GM12873 (cell line): Measurements from ENCODE around the gene PROK2.

Source experiments
- CTCF ChIP-seq: IDR thresholded peaks from 2 replicates; pipeline ENCODE4 v1.5.1; 2012; ENCODE audit warnings: low read depth, mild to moderate bottlenecking, moderate library complexity, low read length, control low read depth; ENCODE audit not compliant: insufficient read depth; ENCODE audit errors: missing control alignments

The PROK2 gene

GRCh38 chr3:71776538-71776937 is 8.4 kb downstream of the PROK2 start:
- no peak for TF ChIP-seq CTCF

GRCh38 chr3:71771884-71772283 is 13.1 kb downstream of the PROK2 start:
- no peak for TF ChIP-seq CTCF

GRCh38 chr3:71771126-71771525 is 13.8 kb downstream of the PROK2 start:
- TF ChIP-seq CTCF = no peak

GRCh38 chr3:71763426-71763825 is 21.5 kb downstream of the PROK2 start:
- TF ChIP-seq CTCF = no peak

- no peak for TF ChIP-seq CTCF
These were observed 24.8 kb downstream of the PROK2 start for GRCh38 chr3:71760140-71760539.

- no peak for TF ChIP-seq CTCF
These were observed 25.5 kb downstream of the PROK2 start for GRCh38 chr3:71759401-71759800.

GRCh38 chr3:71758091-71758490 is 26.9 kb downstream of the PROK2 start:
- TF ChIP-seq CTCF = no peak
